Naive thymus-derived CD4-positive, alpha-beta T cell (primary cell): ENCODE data around the gene C2orf68. TPM values are rescaled to one million over a fixed set of nuclear protein-coding genes. Genes with fewer than 3 reads are reported as not detected.

Experiments used
- ATAC-seq: fragments of 150-1000 bp; cut with Tn5 transposase; 2 replicates; pipeline ENCODE4 v1.10.0; 2021; ENCODE audit warnings: mild to moderate bottlenecking, moderate library complexity
- CTCF ChIA-PET: fragments of 350-600 bp; sonication (Branson Sonifier 250); formaldehyde crosslinking; loops from one replicate; lab custom pipeline; 2021; ENCODE audit warnings: antibody characterized with exemption; lab: Charles Lee
- POLR2A ChIA-PET: fragments of 350-600 bp; sonication (Branson Sonifier 250); formaldehyde crosslinking; loops from one replicate; lab custom pipeline; 2021; ENCODE audit warnings: antibody characterized with exemption, inconsistent platforms; lab: Charles Lee
- DNase-seq, 9 donors: peaks; one replicate each; pipeline versions ENCODE4 v3.0.0 to v3.0.0-alpha.2; 2020 to 2022; ENCODE audit warnings: mixed read lengths in 1 of 9
- H3K27ac ChIP-seq: one replicate; pipeline ENCODE4 v1.7.0; 2013; ENCODE audit warnings: mild to moderate bottlenecking, low read depth, low read length, moderate library complexity
- H3K27me3 ChIP-seq, 2 donors: one replicate each; pipeline ENCODE4 v1.7.0; 2013; ENCODE audit warnings: low read length in 2 of 2, mild to moderate bottlenecking in 2 of 2, moderate library complexity in 2 of 2; ENCODE audit not compliant: control insufficient read depth in 2 of 2, insufficient read depth in 2 of 2
- H3K36me3 ChIP-seq, 3 experiments: 1 replicate in 2 of 3; 2 replicates in 1 of 3; pipeline ENCODE4 v1.7.0; 2013; ENCODE audit warnings: low read length in 3 of 3, mild to moderate bottlenecking in 3 of 3, moderate library complexity in 1 of 3; ENCODE audit not compliant: insufficient read depth in 3 of 3, control insufficient read depth in 2 of 3
- H3K4me1 ChIP-seq, 2 donors: one replicate each; pipeline ENCODE4 v1.7.0; 2013; ENCODE audit warnings: low read length in 2 of 2, mild to moderate bottlenecking in 2 of 2, moderate library complexity in 1 of 2; ENCODE audit not compliant: control insufficient read depth in 2 of 2, insufficient read depth in 2 of 2
- H3K4me3 ChIP-seq: 2 replicates; pipeline ENCODE4 v1.7.0; 2013; ENCODE audit warnings: mild to moderate bottlenecking, low read length
- H3K9me3 ChIP-seq, 3 experiments: 1 replicate in 2 of 3; 2 replicates in 1 of 3; pipeline ENCODE4 v1.7.0; 2013; ENCODE audit warnings: low read length in 3 of 3; ENCODE audit not compliant: control insufficient read depth in 2 of 3
- H3K27ac Mint-ChIP-seq, 9 donors: one replicate each; pipeline ENCODE4 v1.8.0; 2020 to 2022; ENCODE audit warnings: mixed read lengths in 9 of 9, mild to moderate bottlenecking in 8 of 9, moderate library complexity in 5 of 9, inconsistent platforms in 2 of 9
- H3K27me3 Mint-ChIP-seq, 5 donors: one replicate each; pipeline ENCODE4 v1.8.0; 2021 to 2022; ENCODE audit warnings: mixed read lengths in 5 of 5, mild to moderate bottlenecking in 1 of 5
- H3K36me3 Mint-ChIP-seq, 5 donors: one replicate each; pipeline ENCODE4 v1.8.0; 2020 to 2022; ENCODE audit warnings: mixed read lengths in 5 of 5, mild to moderate bottlenecking in 3 of 5, inconsistent platforms in 1 of 5
- H3K4me1 Mint-ChIP-seq, 7 donors: one replicate each; pipeline ENCODE4 v1.8.0; 2020 to 2022; ENCODE audit warnings: mixed read lengths in 7 of 7, mild to moderate bottlenecking in 3 of 7, inconsistent platforms in 1 of 7
- H3K4me3 Mint-ChIP-seq, 10 donors: one replicate each; pipeline ENCODE4 v1.8.0; 2020 to 2022; ENCODE audit warnings: mild to moderate bottlenecking in 10 of 10, mixed read lengths in 10 of 10, moderate library complexity in 6 of 10, inconsistent platforms in 2 of 10
- H3K9me3 Mint-ChIP-seq, 11 donors: one replicate each; pipeline ENCODE4 v1.8.0; 2020 to 2022; ENCODE audit warnings: mixed read lengths in 11 of 11, mild to moderate bottlenecking in 4 of 11, inconsistent platforms in 1 of 11, moderate library complexity in 1 of 11
- intact Hi-C, 2 donors: fragments of 100-400 bp; cut with micrococcal nuclease; formaldehyde crosslinking; loops; one replicate each; pipeline ENCODE4 v1.15.1; 2023
- polyA plus RNA-seq, 2 donors: library from polyadenylated mRNA; unstranded; fragments of 300-500 nt; fragmentation: Illumina TruSeq; gene quantifications; one replicate each; pipeline ENCODE4 v1.2.3, GENCODE V29; 2021
- total RNA-seq, 6 experiments: library from RNA in 5 of 6; stranded (reverse) in 5 of 6; gene quantifications; 1 replicate in 5 of 6; 2 replicates in 1 of 6; pipeline ENCODE4 v1.2.3 and lab custom pipeline; 2021 to 2026

Gene C2orf68
- total and polyA plus RNA-seq, 7 experiments from 2014 or later = 24.9 to 92.1 (median 42.5) TPM

GRCh38 chr2:85591563-85591962 is 20.3 kb downstream of the C2orf68 start:
- peaks cover 12 to 21% of the 10 kb centered on the region in 2 donors for H3K4me1 ChIP-seq
- H3K36me3 ChIP-seq = no peaks in the 10 kb centered on the region
- Mint-ChIP-seq H3K4me3 (no peak overlapping the region), H3K27ac (peak overlapping the region in 3 of 9 donors; percentile 38 to 70 (median 69)), H3K9me3 (peaks cover 0 to 2% (median 0%) of the 10 kb centered on the region in 11 donors), H3K27me3 (no peaks in the 10 kb centered on the region), H3K36me3 (peaks cover 0 to 6% (median 0%) of the 10 kb centered on the region in 5 donors), H3K4me1 (peaks cover 36 to 66% (median 50%) of the 10 kb centered on the region in 7 donors)
- no peak for ATAC-seq
- intact Hi-C loops = no loop called here
- CTCF ChIA-PET = no interaction called here
- POLR2A ChIA-PET = interaction anchor here (1.0 to 1.6 kb wide), 6 partner anchors 10 to 30 kb away, joined by 3 to 5 read pairs (median 4); partner anchors contain the start of genes C2orf68, GGCX and TMEM150A
- H3K9me3 ChIP-seq = no peaks in the 10 kb centered on the region
- H3K4me3 ChIP-seq = no peak overlapping the region
- no peak overlapping the region for H3K27ac ChIP-seq
- no peaks in the 10 kb centered on the region for H3K27me3 ChIP-seq
- no peak for DNase-seq

DNA sequence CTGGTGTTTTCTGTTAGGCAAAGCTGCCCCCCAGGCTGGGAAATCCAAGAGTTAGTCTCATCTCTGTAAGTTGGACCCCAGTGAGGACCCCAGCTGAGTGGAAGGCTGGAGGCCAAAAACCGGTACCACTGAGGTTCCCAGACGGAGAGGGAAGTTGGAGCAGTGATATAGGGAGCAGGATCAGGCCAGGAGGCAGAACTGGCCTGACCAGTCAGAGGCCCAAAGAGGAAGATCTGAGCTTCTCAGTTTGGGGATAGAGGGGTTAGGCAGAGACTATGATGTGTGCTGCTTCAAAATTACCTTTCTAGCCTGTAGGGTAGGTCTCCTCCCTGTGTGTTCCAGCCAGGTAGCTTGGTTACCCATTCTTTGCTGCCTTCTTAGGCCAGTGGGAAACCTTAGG is 20.9 kb downstream of the C2orf68 start:
- intact Hi-C loops = no loop called here
- ChIA-PET CTCF (interaction anchor here (0.6 kb wide), 1 partner anchor 792 kb away, joined by 3 read pairs; no protein-coding TSS in a partner anchor), POLR2A (interaction anchor here (0.6 to 1.6 kb wide), 7 partner anchors 10 to 30 kb away, joined by 3 to 5 read pairs (median 3); partner anchors contain the start of genes C2orf68, GGCX and TMEM150A)
- Mint-ChIP-seq H3K27me3 (no peaks in the 10 kb centered on the region), H3K36me3 (peaks cover 0 to 6% (median 0%) of the 10 kb centered on the region in 5 donors), H3K4me3 (no peak overlapping the region), H3K9me3 (peaks cover 0 to 2% (median 0%) of the 10 kb centered on the region in 11 donors), H3K27ac (peak overlapping the region in 4 of 9 donors; percentile 23 to 46 (median 37)), H3K4me1 (peaks cover 38 to 65% (median 47%) of the 10 kb centered on the region in 7 donors)
- Histone ChIP-seq H3K4me1 (peaks cover 7 to 18% of the 10 kb centered on the region in 2 donors), H3K36me3 (no peaks in the 10 kb centered on the region), H3K4me3 (no peak overlapping the region), H3K27ac (no peak overlapping the region), H3K9me3 (no peaks in the 10 kb centered on the region), H3K27me3 (no peaks in the 10 kb centered on the region)
- no peak for ATAC-seq
- DNase-seq = no peak

GRCh38 chr2:85589982-85590791 is 21.7 kb downstream of the C2orf68 start:
- H3K27ac Mint-ChIP-seq = peak overlapping the region in 5 of 9 donors; percentile 17 to 59 (median 23)
- peaks cover 14 to 26% of the 10 kb centered on the region in 2 donors for H3K4me1 ChIP-seq

DNA sequence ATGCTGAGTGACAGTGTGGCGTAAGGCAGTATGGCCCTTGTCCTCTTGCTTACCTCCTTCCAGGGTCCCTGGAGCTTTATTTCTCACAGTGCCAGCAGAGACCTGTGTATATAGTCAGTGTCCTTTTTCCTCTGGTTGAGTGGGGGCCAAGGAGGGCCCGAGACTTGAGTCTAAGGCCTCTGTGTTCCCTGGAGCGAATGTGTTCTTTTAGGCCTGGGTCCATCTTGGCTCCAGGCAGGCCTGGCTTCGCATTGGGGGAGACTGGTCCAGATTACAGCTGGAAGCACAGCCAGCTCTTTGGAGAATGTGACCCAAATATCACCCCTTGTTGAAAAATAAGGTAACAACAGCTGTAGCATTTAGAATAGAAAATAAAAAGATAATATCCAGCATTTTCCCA is 22.7 kb downstream of the C2orf68 start:
- POLR2A ChIA-PET = interaction anchor here (0.8 to 2.1 kb wide), 2 partner anchors 9 to 12 kb away, joined by 3 to 11 read pairs; no protein-coding TSS in a partner anchor
- Histone ChIP-seq H3K27me3 (no peaks in the 10 kb centered on the region), H3K36me3 (no peaks in the 10 kb centered on the region), H3K27ac (no peak overlapping the region), H3K4me3 (no peak overlapping the region), H3K9me3 (no peaks in the 10 kb centered on the region), H3K4me1 (peaks cover 12 to 24% of the 10 kb centered on the region in 2 donors)
- peaks cover 0 to 4% (median 0%) of the 10 kb centered on the region in 5 donors for H3K36me3 Mint-ChIP-seq
- DNase-seq = no peak
- peaks cover 37 to 60% (median 47%) of the 10 kb centered on the region in 7 donors for H3K4me1 Mint-ChIP-seq
- no peak for ATAC-seq
- intact Hi-C loops = no loop called here
- H3K9me3 Mint-ChIP-seq = peaks cover 0 to 2% (median 0%) of the 10 kb centered on the region in 11 donors
- H3K27me3 Mint-ChIP-seq = no peaks in the 10 kb centered on the region
- CTCF ChIA-PET = no interaction called here
- peak overlapping the region in 1 of 10 donors; percentile 32 for H3K4me3 Mint-ChIP-seq
- H3K27ac Mint-ChIP-seq = peak overlapping the region in 4 of 9 donors; percentile 15 to 54 (median 40)

More at GRCh38 chr2:85589982-85590791, 21.7 kb downstream of the C2orf68 start:
- peaks cover 0 to 2% (median 0%) of the 10 kb centered on the region in 11 donors for H3K9me3 Mint-ChIP-seq
- no peak for ATAC-seq
- no peaks in the 10 kb centered on the region for H3K27me3 Mint-ChIP-seq
- Histone ChIP-seq H3K36me3 (no peaks in the 10 kb centered on the region), H3K4me3 (no peak overlapping the region), H3K27ac (no peak overlapping the region), H3K27me3 (no peaks in the 10 kb centered on the region), H3K9me3 (no peaks in the 10 kb centered on the region)
- intact Hi-C loops = no loop called here
- CTCF ChIA-PET = interaction anchor here (0.6 kb wide), 1 partner anchor 791 kb away, joined by 3 read pairs; no protein-coding TSS in a partner anchor
- H3K4me3 Mint-ChIP-seq = peak overlapping the region in 1 of 10 donors; percentile 69
- no peak for DNase-seq
- peaks cover 0 to 4% (median 0%) of the 10 kb centered on the region in 5 donors for H3K36me3 Mint-ChIP-seq
- POLR2A ChIA-PET = interaction anchor here (0.8 to 2.1 kb wide), 8 partner anchors 11 to 29 kb away, joined by 3 to 11 read pairs (median 4); partner anchors contain the start of genes C2orf68, GGCX and TMEM150A
- H3K4me1 Mint-ChIP-seq = peaks cover 39 to 65% (median 49%) of the 10 kb centered on the region in 7 donors

DNA sequence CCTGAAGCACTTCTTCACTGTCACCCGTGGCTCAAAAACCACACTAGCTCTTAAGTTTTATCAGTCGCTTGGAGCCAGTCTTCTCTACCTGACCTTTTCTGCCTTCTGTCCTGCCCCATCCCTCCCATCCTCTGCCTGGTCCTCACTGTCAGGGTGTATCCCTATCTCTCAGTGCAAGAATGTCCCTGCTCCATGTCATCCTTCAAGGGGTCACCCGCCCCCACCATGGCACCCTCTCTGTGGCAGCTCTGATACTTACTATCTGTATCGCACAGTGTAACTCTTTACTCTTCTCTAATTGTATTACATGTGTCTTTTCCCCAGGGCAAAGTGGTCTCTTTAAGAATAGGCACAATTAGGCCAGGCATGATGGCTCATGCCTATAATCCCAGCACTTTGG is 23.2 kb downstream of the C2orf68 start:
- intact Hi-C loops = no loop called here
- no peak overlapping the region for H3K27ac ChIP-seq
- Mint-ChIP-seq H3K36me3 (peaks cover 0 to 4% (median 0%) of the 10 kb centered on the region in 5 donors), H3K27ac (peak overlapping the region in 6 of 9 donors; percentile 15 to 60 (median 40)), H3K27me3 (no peaks in the 10 kb centered on the region), H3K9me3 (peaks cover 0 to 2% (median 0%) of the 10 kb centered on the region in 11 donors), H3K4me1 (peaks cover 37 to 60% (median 48%) of the 10 kb centered on the region in 7 donors), H3K4me3 (peak overlapping the region in 2 of 10 donors; percentile 32 to 51)
- no peaks in the 10 kb centered on the region for H3K9me3 ChIP-seq
- H3K4me3 ChIP-seq = no peak overlapping the region
- no peak for DNase-seq
- ChIA-PET POLR2A (interaction anchor here (2.1 kb wide), 1 partner anchor 13 kb away, joined by 11 read pairs; no protein-coding TSS in a partner anchor), CTCF (no interaction called here)
- no peaks in the 10 kb centered on the region for H3K27me3 ChIP-seq
- ATAC-seq = no peak
- H3K4me1 ChIP-seq = peaks cover 16 to 26% of the 10 kb centered on the region in 2 donors
- H3K36me3 ChIP-seq = no peaks in the 10 kb centered on the region

DNA sequence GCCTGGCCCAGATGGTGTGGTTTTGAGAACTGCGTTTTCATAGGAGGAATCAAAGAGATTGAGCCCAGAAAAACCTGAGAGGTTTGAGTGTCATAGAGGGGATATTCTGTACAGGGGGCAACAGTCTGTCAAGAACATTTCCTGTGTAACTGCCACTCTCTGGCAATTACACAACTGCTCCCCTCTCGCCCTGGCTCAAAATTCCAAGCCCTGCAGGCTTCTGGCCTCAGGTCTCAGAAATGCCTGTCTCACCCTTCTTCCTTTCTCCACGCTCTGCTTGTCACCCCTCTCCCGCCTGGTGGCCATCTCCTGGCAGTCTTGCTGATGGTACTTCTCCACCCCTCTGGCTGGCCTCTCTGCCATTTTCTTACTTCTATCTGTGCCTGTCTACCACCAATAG is 23.6 kb downstream of the C2orf68 start:
- DNase-seq = no peak
- Histone ChIP-seq H3K27ac (no peak overlapping the region), H3K9me3 (no peaks in the 10 kb centered on the region), H3K36me3 (no peaks in the 10 kb centered on the region), H3K4me3 (no peak overlapping the region), H3K4me1 (peaks cover 19 to 31% of the 10 kb centered on the region in 2 donors), H3K27me3 (no peaks in the 10 kb centered on the region)
- ChIA-PET CTCF (no interaction called here), POLR2A (interaction anchor here (0.6 to 6.4 kb wide), 4 partner anchors 6 to 719 kb away, joined by 3 to 85 read pairs (median 10); partner anchors contain the start of gene RNF181)
- H3K36me3 Mint-ChIP-seq = peaks cover 0 to 7% (median 0%) of the 10 kb centered on the region in 5 donors
- no peaks in the 10 kb centered on the region for H3K27me3 Mint-ChIP-seq
- intact Hi-C loops = no loop called here
- no peak for ATAC-seq
- peaks cover 0 to 2% (median 0%) of the 10 kb centered on the region in 11 donors for H3K9me3 Mint-ChIP-seq
- peaks cover 41 to 61% (median 50%) of the 10 kb centered on the region in 7 donors for H3K4me1 Mint-ChIP-seq
- peak overlapping the region in 2 of 10 donors; percentile 32 to 51 for H3K4me3 Mint-ChIP-seq
- peak overlapping the region in 6 of 9 donors; percentile 15 to 60 (median 40) for H3K27ac Mint-ChIP-seq
